ENCODE results near the gene NRIP3. TPM values are rescaled to one million over a fixed set of nuclear protein-coding genes. Genes with fewer than 3 reads are reported as not detected.
A peak's percentile ranks its signal among the peaks of the same experiment; 100 is the strongest.
"Not testable (repeated sequence)": the region's sequence is repeated elsewhere in the genome, so short reads cannot be mapped to it uniquely, and the experiment has no call there.

The NRIP3 gene
- polyA plus RNA-seq, 4 donors = 0.72 to 1.2 (median 1.1) TPM

DNA sequence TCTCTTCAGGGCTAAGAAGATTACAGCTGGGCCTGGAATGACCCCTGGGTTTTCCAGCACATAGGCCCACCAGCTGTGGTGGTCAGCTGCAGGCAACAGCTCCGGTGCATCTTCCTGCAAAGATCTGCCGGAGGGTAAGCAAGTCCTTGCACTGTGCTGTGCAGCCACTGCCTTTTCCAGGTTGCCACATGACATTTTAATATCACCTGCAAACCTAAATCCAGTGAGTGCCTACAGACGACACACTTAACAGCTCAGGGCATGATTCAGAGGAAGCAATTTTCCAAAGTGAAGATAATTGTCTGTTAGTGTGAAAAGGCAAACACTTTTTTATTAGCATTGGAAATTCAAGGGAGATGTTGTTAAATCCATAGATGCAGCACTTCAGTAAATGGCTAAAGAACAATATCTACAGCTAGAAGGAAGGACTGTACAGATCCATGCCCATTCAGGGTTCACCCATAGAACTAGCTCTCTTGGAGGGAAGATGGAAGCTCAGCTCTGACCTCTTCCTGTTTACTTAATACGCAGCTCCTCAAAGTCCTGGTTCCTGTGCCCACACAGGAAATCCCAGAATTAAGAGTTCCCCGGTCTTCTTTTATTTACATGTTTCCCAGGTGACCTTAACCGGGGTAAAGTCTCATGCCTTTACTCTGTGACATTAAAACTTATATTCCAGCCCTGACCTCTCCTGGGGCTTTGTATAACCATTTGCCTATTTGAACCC is 13.3 kb upstream of the NRIP3 start:
- no peak for DNase-seq (ENCODE audit: low read depth in 4 of 4, low spot score in 3 of 4)

DNA sequence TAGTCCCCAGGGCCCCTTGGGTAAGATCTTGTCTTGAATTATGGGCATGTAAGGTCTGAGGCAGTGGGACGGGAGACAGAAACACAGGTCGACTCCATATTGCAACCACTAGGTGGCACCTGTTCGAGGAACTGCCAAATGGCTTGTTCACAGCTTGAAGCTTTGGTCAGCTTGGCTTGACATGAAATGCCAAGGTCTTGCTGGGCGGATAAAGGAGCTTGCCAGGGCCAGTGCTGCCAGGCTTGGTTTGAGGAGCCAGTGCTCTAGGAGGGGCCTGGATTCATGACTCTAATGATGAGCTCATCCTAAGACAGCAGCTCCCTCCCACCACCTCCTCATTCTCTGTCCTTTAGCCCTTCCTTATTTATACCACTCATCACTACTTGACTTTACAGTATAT is 11.9 kb upstream of the NRIP3 start:
- DNase-seq (ENCODE audit: low read depth in 4 of 4, low spot score in 3 of 4) = peak; percentile 35 to 52 (median 42)

DNA sequence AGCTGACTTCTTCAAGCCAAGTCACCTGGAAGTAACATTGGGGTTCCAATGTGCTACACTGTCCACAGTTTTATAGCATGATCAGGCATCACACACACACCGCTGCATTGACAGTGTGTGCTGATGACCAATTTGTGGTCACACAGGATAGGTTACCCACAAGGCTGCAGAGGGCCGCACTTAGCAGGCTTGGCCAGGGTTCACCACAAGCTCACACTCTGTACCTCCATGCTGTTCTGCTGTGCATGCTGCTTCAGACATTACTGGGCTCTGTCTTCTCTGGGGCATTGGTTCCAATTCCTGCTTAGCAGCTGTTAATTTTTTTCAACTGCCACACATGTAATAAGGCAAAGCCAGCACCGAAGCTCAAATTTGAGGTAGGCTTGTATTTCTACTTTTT is 11.0 kb upstream of the NRIP3 start:
- no peak for DNase-seq (ENCODE audit: low read depth in 4 of 4, low spot score in 3 of 4)

DNA sequence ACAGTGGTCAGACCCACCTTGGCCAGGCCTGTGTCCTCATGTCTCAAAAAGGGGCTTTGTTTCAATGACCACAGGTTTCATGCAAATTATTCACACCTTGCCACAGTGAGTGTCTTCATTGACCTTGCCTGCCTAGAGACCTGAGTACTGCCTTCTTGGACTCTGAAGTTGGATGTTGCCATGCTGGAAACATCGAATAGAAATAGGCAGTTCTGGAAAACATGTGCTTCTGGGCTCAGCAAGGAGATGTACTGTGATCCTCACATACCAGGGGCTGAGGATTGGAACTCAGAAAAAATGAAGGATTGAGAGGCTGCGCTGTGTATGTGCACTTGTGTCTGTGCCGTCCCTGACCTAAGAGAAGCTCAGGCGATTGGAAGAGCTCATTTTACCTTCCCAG is 9.6 kb upstream of the NRIP3 start:
- no peak for DNase-seq (ENCODE audit: low read depth in 4 of 4, low spot score in 3 of 4)

DNA sequence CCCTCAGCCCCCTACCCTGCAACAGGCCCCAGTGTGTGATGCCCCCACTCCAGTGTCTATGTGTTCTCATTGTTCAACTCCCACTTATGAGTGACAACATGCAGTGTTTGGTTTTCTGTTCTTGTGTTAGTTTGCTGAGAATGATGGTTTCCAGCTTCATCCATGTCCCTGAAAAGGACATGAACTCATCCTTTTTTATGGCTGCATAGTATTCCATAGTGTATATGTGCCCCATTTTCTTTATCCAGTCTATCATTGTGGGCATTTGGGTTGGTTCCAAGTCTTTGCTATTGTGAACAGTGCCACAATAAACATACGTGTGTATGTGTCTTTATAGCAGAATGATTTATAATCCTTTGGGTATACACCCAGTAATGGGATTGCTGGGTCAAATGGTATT is 5.7 kb upstream of the NRIP3 start:
- not testable (repeated sequence) for DNase-seq (ENCODE audit: low read depth in 4 of 4, low spot score in 3 of 4)

DNA sequence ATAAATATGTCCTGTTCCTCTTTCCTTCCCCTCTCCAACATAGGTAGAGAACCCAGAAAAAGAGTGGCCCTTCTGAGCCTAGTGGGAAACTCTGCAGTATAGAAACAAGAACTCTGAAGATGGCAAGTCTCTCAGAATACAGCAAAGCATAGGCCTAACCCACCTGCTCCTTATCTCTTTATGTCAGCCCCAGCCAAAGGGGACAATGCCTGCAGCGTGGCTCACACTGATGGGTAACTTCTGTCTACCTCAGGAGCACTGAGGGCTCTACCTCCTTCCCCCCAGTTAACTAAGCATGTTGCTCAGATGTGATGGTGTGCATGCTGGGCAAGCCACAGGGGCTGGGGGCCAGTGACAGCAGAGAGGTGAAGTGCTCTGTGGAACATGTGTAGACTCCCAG is 4.9 kb upstream of the NRIP3 start:
- no peak for DNase-seq (ENCODE audit: low read depth in 4 of 4, low spot score in 3 of 4)

DNA sequence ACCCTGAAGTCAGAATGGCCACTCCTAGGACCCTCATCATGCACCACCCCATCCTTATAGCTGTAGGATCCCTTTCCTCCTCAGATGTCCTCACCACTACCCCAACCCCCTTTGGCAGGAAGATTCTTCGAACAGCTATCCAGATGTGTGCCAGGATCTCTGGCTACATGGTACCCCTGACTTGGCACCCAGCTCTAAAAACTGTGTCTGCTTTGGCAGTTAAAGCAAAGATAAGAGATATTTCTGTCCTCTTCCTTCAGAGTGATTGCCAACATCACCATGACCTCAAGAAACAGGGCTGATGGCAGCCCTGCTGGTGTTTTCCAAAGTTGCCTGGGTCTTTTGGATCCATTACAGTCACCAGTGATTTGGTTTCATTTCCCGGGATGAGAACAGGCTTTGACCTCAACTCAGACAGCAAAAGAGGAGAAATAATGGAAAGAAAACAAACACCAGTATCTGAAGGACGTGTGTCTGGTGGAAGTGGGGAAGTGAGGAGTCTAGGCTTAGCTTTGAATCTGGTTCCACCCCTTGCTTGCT is 4.3 kb upstream of the NRIP3 start:
- no peak for DNase-seq (ENCODE audit: low read depth in 4 of 4, low spot score in 3 of 4)

DNA sequence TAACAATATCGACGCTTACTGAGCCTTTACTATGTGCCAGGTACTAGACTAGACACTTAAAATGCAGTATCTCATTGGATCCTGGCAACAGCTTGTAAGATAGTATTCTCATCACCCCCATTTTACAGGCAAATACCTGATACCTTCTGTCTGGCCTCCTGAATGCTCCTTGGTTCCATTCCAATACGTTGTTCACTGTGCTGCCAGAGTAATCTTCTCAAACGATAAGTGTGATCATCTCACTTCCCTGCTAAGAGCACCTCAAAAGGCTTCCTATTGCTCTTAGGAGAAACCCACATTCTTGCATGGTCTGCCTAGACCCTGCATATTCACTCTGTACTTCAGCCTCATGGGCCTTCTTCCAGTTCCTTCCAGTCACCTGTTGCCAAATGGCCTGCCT is 1.3 kb upstream of the NRIP3 start:
- DNase-seq (ENCODE audit: low read depth in 4 of 4, low spot score in 3 of 4) = no peak

DNA sequence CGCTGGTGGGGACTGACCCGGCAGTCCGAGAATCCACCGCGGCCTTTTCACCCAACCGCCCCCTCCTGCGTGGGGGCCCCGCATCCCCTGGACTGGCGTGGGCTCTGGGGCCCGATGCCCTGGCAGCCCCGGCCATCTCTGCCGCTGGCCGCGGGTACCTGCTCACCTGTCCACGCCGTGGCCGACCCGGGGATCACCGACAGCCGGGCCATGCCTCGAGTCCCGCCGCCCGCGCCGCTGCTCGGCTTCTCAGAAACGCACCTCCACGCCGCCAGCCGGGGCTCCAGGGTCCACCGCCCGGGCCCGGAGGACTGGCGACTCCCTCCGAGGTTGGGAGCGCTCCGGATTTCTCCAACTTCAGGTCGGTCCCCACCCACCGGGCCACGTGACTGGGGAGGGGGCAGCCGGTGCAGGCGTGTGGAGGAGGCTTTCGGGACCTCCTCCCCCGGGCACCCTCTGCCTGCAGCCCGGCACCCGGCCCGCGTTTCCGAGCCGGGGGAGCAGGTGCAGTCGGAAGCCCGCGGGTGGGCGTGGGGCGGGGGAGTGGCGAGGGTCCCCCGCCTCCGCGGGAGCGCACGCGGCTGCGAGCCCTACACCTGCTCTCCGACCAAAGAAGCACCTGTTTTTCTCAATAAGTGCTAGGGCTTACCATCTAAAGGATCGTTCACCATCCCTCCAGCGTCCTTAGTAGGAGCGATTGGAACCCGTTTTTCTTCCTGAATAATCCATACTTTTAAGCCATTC is 554 bp upstream of the NRIP3 start:
- DNase-seq (ENCODE audit: low read depth in 4 of 4, low spot score in 3 of 4) = peak in 1 of 4 donors; percentile 21

DNA sequence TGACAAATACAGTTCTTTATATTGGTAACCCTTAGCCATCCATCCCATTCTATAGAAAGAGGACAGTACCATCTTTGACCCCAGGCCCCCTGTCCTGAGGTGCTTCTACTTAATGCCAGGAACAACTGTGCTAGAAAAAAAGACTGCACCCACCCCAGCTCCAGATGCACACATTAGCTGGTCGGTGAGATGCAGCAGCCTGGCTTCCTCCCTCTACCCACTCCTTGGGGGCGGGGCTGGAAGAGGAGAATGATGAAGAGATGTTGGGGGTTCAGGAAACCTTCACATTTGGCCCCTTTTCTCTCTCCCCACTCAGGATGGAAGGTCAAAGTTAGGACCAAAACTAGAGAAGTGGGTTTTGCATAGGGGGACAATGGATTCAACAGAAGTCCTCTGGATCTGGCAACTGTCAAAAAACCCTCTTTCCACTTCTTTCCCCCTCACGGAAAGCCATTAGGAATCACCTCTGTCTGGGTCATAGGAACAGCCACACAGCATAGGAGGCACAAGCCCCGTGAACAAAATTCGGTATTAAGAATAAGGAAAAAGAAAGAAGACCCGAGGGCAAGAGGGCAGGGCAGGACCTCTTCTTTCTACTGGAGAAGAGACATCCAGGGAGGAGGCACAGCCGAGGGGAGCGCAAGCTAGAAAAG is 755 bp downstream of the NRIP3 start:
- no peak for DNase-seq (ENCODE audit: low read depth in 4 of 4, low spot score in 3 of 4)

DNA sequence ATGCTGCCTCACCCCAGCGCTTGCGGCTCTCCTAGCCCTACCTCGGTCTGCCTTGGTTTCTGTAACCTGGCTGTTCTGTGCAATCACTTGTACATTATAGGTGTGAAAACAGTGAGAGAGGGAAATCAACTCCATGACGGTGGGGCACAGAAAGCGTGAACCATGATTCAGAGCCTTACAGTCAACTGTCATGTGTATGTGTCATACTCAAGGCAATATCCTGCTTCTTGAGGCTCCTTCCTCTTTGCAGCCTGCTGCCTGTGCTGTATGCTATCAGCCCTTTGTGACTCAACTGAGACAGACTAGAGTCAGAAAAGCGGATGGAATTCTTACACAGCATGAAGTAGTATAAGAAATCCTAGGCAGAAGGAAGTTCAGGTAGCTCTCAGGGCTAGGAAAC is 2.1 kb downstream of the NRIP3 start:
- DNase-seq (ENCODE audit: low read depth in 4 of 4, low spot score in 3 of 4) = no peak

DNA sequence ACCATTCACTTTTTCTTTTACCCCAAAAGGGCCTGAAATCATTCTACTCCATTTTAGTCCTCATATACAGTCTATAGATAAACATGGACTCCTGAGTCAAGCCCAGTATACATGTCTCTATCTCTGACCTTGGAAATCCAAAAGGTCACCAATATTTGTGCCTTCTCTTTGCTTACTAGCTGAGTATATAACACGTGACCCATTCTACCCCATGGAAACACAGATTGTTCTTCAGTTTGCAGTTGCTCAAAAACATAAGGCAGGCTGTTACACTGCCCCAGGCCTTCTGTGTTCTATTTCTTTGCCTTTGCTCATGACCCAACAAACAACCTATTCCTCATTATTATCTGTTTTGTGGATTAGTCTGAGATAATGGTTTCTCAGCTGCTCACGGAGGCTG is 5.8 kb downstream of the NRIP3 start:
- no peak for DNase-seq (ENCODE audit: low read depth in 4 of 4, low spot score in 3 of 4)

DNA sequence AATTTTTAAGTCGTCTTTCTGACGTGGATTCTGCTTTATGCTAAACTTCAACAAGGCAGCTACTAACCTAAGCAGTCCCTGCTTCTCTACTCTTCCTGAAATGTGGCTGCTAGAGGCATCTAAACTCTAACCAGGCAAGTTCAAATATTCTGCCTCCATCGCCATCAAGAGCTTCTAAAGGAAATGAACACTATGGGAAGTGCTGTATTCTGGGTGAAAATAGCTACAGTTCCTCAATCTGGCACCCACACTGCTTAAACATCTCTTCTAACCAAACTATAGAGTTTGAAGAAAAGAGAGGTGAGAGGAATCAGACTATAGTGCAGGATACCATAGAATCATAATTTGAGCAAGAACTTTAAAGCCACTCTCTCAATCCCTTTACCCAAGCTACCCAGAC is 6.3 kb downstream of the NRIP3 start:
- DNase-seq (ENCODE audit: low read depth in 4 of 4, low spot score in 3 of 4) = no peak

DNA sequence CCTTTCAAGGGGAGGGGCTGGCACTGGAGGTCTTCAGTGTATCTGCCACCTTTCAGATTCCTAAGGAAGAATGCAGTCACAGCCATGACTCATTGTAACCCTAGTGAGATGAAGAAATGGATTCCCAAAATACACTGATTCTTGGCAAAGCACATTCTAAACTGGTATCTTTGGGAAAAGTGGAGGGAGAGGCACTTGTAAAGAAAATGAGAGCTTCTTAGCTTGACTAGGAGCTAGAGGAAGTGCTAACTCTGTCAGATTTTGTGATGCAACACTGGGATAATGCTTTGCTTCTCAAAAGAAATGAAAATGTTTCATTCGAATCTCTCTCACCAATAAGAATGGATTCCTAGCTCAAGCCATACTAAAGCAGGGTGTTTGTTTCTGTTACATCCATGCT is 14.3 kb downstream of the NRIP3 start:
- no peak for DNase-seq (ENCODE audit: low read depth in 4 of 4, low spot score in 3 of 4)

DNA sequence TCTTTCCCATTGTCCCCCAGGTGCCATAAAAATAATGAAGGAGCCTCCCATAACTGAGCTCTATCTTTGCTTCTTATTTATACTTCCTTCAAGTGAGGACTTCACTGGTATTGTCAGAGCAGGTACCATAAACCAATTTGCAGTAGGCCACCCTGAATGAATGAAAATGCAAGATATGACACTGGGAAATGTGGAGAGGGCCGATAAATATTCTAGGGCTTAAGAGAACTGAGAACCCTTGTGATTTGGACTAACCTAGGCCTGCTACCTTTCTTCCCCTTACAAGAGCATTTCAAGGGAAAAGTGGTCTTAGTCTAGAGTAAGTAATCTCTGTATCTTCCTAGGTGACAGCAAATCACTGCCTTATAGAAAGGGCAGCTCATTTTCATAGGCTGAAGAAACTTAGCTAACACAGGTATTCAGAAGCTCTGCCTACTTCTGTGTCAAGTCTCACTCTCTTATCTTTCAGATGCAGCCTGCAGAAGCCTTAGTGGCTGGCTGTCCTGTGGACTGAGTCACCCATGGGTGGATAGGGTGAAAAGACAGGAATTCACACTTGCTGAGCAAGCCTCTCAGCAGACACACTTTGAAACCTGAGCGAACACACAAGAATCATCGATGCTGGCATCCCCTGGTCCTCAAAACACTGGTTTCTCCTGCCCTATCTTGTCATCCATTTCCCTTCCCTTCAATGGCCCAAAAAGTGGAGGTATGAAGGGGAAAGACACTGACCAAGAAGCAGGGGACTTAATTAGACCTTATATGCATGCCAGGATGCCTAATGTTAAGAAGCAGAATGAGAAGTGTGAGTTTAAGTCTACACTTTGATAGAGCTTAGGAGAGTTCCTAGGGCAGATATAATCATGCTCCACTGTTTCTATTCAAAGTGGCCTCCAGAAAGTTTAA is 15.2 kb downstream of the NRIP3 start:
- DNase-seq (ENCODE audit: low read depth in 4 of 4, low spot score in 3 of 4) = no peak

DNA sequence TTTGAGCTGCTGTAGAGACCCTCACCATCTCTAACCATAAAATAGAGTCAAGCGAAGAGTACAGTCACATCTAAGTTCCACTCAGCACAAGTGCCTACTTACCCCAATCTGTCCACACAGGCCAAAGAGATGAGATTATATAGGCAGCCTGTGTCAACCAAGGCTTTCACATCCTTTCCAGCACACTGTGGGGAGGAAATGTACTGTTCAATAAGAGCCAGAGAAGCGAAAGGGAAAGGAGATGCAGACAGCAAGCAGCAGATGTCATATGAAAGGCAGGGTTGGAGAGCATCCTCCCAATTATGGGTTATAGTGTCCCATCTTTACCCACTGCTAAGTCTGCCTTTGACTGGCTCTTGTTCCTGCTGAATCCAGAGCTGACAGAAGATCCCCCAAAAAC is 16.4 kb downstream of the NRIP3 start:
- no peak for DNase-seq (ENCODE audit: low read depth in 4 of 4, low spot score in 3 of 4)

DNA sequence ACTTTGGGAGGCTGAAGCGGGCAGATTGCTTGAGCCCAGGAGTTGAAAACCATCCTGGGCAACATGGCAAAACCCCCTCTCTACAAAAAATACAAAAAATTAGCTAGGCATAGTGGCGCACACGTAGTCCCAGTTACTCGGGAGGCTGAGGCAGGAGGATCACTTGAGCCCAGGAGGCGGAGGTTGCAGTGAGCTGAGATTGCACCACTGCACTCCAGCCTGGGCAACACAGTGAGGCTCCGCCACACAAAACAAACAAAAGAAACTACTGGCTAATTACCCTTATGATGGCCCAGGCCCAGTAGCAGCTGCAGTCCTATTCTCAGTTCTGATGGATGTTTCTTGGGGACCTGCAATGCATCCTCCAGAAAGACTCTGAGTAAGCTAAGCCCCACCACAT is 17.0 kb downstream of the NRIP3 start:
- DNase-seq (ENCODE audit: low read depth in 4 of 4, low spot score in 3 of 4) = not testable (repeated sequence)

DNA sequence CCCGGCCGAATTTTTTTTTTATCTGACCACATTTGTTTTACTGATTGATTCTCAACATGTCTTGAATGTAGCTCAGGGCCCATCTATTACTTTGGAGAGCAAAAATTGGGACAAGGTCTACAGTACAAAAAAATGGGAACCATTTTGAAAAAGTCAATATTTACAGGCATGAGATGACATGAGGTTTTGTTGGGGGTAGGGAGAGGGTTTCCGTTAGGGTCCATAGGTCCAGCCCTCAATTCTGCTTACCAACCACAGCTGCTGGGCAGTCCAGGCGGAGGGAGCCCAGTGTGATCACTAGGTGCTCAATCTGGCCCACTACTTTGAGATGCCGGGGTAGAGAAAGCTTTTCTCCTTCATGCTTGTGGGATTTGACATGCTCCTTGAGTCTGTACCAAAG is 18.3 kb downstream of the NRIP3 start:
- DNase-seq (ENCODE audit: low read depth in 4 of 4, low spot score in 3 of 4) = no peak

DNA sequence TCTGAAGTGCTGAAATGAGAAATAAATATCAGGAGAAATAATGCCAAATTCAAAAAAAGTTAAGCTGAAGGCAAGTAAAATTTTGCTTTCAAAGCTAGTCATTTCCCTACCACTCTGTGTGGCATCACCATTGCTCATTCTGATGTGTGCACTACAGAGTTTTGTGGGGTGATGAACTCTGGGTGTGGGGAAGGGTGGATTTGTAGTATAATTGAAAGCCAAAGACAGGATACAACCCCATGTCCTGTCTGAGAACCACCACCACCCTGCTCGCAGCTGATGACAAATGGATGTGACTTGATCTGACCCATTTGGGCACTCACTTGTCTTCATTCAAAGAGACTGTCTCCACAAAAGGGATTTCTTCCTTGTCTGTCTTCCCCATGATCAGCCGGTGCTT is 20.2 kb downstream of the NRIP3 start:
- no peak for DNase-seq (ENCODE audit: low read depth in 4 of 4, low spot score in 3 of 4)

DNA sequence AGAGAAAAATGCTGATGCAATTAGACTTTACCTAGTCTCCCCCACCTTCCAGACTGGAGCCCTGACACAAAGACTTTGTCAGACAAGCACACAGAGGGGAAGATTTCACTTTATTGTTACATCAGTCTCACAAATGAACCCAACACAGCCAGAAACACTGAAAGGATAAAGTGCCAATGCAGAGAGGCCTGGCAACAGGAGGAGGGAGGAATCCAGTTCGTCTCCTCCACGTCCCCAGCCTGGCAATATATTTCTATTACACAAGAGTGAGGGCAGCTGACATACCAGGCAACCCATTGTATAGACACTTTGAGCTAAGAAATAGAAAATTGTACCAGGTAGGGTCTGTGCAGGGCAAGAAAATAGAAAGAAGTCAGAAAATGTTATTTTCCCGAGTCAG is 23.3 kb downstream of the NRIP3 start:
- no peak for DNase-seq (ENCODE audit: low read depth in 4 of 4, low spot score in 3 of 4)

DNA sequence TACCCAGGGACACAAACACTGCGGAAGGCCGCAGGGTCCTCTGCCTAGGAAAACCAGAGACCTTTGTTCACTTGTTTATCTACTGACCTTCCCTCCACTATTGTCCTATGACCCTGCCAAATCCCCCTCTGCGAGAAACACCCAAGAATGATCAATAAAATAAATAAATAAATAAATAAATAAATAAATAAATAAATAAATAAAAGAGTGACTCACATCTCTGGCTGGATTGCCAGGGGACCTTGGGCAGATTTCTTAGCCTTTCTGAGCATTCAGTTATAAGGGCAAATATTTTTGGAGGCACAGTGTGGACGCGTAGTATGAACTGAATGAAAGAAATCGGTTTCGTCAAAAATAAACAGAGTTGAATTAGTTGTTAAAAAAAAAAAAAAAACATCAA is 24.4 kb downstream of the NRIP3 start:
- DNase-seq (ENCODE audit: low read depth in 4 of 4, low spot score in 3 of 4) = not testable (repeated sequence)

All from left renal pelvis (tissue), 4 donors.